NCI-H1417 (cell line): ENCODE data around the gene MYLK2.

Experiments
- DNase-seq, 3 experiments: peaks; one replicate each; lab custom pipeline; 2025; lab: John Stamatoyannopoulos, UW

The MYLK2 gene

GRCh38 chr20:31872406-31872805, 53.2 kb downstream of the MYLK2 start:
- no peak for DNase-seq

DNA sequence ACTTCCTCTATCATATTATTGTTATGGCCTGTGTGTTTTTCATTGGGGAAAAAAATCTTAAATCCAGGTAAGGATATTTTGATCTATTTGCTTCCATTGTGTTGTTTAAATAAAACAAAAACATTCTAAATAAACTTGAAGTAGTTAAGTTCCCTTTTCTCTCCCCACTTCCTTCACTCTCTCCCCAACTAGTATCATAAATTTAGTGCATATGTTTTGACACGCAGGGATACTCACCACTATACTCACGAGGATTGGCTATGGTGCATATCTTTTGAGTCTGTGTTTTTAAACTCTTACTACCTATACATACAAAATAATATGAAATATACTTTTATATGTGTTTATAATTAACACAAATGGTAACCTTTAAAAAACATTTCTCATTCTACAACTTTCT, 56.5 kb downstream of the MYLK2 start:
- no peak for DNase-seq

DNA sequence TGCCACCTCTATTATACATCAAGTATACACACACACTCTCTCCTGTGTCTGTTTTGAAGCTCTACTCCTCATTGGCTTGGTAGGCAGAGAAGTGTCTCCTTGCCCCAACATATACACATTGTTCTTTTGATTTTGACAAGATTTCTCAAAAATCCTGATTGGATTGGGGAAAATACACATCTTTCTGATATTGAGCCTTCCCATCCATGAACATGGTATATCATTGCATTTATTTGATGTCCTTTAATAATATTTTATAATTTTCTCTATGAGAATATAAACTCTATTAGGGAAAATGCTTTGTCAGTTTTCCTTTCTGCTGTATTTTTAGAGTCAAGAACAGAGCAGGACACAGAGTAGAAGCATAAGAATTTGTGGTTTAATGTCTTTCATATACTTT, 58.5 kb downstream of the MYLK2 start:
- DNase-seq: no peak

GRCh38 chr20:31879143-31879987, 60.2 kb downstream of the MYLK2 start:
- peak; percentile 97 to 99 (median 98) for DNase-seq

DNA sequence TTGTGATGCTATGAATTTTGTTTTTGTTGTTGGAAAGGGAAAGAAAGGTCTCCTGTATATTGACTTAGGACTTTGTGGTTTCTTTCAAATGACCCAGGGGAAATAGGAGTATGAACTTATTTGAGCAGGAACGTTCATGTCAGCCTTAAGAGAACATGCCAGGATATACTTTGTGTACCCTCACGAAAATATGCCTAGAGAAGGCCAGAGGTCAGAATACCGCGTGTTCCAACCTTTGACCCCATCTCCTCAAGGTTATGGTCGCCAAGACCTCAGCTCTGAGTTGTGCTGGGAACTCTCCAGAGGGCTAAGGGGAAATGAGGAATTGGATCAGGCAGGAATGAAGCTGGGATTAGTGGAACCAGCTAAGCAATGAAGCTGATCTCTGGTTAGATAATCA, 62.8 kb downstream of the MYLK2 start:
- DNase-seq: no peak

- no peak for DNase-seq
These were observed 64.7 kb downstream of the MYLK2 start for GRCh38 chr20:31883829-31884228.
